ENCODE results near the gene CHD6.

CHD6 gene

DNA sequence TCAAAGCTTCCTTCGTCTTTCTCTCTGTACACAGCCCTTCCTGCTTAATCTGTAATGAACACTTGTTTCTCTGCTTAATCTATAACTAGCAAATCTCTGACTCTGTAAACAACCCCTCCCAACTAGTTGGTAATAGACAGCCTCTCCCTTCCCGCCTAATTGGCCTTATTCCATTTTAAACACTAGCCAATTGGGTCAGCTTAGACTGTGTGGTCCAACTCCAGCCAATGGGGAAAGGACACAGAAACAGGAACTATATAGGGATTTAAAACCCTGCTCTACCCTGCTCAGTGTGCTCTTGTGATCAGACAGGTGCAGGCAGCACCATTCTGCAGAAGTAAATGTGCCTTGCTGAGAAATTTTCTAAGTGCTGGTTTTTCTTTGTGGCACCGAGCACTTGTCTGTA, 18.5 kb downstream of the CHD6 start:
- H3K27ac ChIP-seq: no peak overlapping the region
- TF ChIP-seq ZFX (IDR thresholded peaks at IDR 0.05): no peak
- TF ChIP-seq, protein P1, sequence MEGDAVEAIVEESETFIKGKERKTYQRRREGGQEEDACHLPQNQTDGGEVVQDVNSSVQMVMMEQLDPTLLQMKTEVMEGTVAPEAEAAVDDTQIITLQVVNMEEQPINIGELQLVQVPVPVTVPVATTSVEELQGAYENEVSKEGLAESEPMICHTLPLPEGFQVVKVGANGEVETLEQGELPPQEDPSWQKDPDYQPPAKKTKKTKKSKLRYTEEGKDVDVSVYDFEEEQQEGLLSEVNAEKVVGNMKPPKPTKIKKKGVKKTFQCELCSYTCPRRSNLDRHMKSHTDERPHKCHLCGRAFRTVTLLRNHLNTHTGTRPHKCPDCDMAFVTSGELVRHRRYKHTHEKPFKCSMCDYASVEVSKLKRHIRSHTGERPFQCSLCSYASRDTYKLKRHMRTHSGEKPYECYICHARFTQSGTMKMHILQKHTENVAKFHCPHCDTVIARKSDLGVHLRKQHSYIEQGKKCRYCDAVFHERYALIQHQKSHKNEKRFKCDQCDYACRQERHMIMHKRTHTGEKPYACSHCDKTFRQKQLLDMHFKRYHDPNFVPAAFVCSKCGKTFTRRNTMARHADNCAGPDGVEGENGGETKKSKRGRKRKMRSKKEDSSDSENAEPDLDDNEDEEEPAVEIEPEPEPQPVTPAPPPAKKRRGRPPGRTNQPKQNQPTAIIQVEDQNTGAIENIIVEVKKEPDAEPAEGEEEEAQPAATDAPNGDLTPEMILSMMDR (conservative IDR thresholded peaks at IDR 0.05): no peak

DNA sequence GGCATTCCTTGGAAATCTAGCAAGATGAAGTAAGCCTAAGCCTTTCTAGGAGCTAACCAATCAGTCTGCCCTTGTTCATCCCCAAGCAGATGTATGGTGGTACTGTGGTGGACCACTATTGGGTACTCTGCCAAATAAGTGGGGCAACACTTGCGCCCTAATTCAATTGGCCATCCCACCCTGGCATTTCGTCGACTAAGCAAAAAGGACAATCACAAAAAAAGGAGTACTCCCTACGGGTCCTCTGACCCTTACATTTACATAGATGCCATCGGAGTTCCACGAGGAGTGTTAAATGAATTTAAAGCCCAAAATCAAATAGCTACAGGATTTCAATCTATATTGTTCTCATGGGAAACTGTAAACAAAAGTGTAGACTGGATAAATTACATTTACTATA, 19.5 kb downstream of the CHD6 start:
- H3K27ac ChIP-seq: no peak overlapping the region
- no peak for TF ChIP-seq ZFX (IDR thresholded peaks at IDR 0.05)
- TF ChIP-seq, protein P1 (conservative IDR thresholded peaks at IDR 0.05): no peak

DNA sequence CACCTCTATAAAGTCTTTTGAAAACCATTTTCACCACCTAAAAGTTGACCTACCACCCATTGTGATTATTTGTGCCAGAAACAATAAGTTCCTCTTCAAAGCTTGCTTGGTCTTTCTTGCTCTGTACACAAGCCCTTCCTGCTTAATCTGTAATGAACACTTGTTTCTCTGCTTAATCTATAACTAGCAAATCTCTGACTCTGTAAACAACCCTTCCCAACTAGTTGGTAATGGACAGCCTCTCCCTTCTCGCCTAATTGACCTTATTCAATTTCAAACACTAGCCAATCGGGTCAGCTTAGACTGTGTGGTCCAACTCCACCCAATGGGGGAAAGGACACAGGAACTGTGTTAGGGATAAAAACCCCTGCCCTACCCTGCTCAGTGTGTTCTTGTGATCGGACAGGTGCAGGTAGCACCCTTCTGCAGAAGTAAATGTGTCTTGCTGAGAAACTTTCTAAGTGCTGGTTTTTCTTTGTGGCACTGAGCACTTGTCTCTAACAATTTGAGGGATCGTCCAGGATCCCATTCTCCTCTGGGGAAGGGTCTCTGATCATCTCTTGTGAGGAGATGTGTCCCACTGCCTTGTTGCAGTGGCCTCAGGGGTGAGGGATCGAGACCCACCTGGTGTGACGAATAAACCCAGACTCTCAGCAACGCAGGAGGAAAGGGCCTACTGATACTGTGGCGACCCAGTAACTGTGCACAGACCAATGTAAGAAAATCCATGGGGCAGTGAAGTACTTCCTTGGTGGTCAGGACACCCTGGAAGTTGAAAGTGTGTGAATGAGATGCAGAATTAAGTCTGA, 23.5 kb downstream of the CHD6 start:
- TF ChIP-seq, protein P1 (conservative IDR thresholded peaks at IDR 0.05): no peak
- TF ChIP-seq ZFX (IDR thresholded peaks at IDR 0.05): no peak
- H3K27ac ChIP-seq: no peak overlapping the region

DNA sequence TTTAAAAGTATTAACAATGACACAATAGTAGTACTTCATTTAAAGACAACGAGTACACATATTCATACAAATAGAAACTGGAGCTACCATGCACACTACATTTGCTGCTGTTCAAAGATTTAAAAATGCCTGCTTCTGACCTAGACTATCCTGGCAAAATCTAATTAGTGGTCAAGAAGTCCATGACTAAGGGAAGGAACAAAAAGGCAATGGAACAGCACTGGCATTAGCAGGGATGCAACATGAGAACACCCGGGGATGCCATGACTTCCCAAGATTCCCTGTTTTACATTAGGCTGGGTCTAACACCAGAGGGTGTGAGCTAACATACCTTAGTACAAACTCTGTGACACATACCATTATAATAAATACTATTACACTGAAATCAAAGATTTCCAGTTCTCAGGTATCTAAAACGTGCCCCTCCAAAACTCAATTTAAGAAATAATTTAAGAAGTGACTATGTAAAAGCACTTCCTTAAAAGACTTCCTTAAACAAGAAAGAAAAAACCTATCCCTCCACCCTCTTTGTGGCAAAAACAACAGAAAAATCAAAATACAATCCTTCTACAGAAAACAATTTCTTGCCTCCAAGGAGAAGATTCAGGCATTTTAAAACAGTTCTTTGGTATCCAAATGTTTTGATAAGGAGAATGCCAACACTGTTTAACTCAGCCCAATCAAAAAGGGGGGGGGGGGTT, 25.5 kb downstream of the CHD6 start:
- no peak for TF ChIP-seq ZFX (IDR thresholded peaks at IDR 0.05)
- TF ChIP-seq, protein P1 (conservative IDR thresholded peaks at IDR 0.05): no peak
- no peak overlapping the region for H3K27ac ChIP-seq

DNA sequence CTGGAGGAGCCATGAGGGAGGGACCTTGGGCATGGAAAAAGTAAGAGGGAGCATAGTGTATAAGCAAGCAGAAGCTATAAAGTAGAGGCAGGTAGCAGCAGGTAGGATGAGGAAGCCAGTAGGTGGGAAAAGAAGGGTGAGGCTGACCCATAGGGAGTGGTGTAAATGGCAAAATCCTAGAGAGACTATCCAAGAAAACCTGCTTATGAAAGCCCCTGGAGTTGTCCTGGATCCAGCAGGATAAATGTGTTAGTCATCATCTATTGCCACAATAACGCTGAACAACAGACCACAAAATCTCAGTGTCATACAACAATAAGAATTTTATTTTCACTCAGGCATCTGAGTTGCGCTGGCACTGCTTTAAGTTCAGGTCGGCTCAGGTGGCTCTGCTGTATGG, 30.2 kb downstream of the CHD6 start:
- H3K27ac ChIP-seq: no peak overlapping the region
- TF ChIP-seq, protein P1 (conservative IDR thresholded peaks at IDR 0.05): no peak
- no peak for TF ChIP-seq ZFX (IDR thresholded peaks at IDR 0.05)

DNA sequence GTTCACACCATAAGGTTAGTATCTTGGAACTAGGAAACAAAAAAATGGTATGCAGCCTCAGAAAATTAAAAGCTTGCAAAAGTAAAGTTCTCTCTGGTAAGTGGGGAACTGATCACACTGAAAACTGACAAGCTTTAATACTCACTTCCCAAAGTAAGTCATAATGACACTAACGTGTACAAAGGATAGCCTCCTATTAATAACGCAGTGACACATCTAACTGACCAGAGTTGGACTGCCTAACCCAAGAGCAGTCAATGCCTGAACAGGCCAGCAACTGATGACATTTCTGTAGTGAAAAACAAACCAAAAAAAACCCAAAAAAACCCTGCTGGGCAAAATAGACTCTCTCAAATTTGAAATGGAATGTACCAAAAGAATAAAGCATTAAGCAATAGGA, 30.7 kb downstream of the CHD6 start:
- H3K27ac ChIP-seq: no peak overlapping the region
- TF ChIP-seq, protein P1 (conservative IDR thresholded peaks at IDR 0.05): no peak
- TF ChIP-seq ZFX (IDR thresholded peaks at IDR 0.05): no peak

DNA sequence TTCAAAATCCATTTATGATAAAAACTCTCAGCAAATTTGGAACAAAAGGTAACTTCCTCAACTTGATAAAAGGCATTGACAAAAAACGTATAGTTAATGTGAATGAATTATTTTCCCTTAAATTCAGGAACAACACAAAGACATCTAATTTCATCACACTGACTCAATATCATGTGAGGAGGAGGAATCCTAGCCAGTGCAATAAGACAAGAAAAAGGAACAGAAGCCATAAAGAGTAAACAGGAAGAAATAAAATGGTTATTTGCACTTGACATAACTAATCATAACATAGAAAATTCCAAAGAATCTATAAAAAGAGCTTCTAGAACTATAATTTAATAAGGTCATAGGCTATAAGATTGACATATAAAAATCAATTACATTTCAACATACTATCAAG, 31.4 kb downstream of the CHD6 start:
- no peak for TF ChIP-seq ZFX (IDR thresholded peaks at IDR 0.05)
- TF ChIP-seq, protein P1 (conservative IDR thresholded peaks at IDR 0.05): no peak
- no peak overlapping the region for H3K27ac ChIP-seq

Measured in C4-2B (cell line).